ENCODE results near the gene CX3CL1.
"Not testable (repeated sequence)": the region's sequence is repeated elsewhere in the genome, so short reads cannot be mapped to it uniquely, and the experiment has no call there.

The CX3CL1 gene

GRCh38 chr16:57358086-57358420, 14.2 kb upstream of the CX3CL1 start:
- DNase-seq = no peak

- DNase-seq = no peak
Measured at GRCh38 chr16:57358527-57359095, 13.7 kb upstream of the CX3CL1 start, which contains the start of gene CCL22. Gene CCL22, plus strand, starts transcription at chr16:57358783. Its CDS starts 34 bp downstream, at chr16:57358817.

DNA sequence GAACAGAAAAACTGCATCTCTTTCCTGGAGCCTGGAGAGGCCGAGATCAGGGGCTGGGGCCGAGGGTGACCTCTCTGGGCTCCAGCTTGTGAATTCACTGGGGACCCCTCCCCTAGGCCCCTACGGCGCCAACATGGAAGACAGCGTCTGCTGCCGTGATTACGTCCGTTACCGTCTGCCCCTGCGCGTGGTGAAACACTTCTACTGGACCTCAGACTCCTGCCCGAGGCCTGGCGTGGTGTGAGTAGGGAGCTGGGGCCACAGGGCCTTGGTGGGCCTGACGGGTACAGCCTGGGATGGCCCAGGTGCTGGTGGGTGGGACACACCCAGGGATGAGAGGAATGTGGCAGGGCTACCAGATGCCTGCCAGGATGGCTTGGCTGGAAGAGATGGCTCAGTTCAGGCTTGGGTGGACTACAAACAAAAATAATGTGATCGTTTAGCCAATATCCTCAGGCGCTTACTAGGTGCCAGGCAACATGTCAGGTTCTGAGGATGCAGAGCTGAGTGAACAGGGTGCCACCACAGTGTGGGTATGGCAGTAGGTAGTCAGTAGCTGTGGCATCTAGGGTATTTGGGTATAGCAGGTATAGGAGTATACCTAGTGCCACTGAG, 11.9 kb upstream of the CX3CL1 start:
- DNase-seq = no peak

- DNase-seq = no peak
Measured at GRCh38 chr16:57361404-57361803, 10.9 kb upstream of the CX3CL1 start.

DNA sequence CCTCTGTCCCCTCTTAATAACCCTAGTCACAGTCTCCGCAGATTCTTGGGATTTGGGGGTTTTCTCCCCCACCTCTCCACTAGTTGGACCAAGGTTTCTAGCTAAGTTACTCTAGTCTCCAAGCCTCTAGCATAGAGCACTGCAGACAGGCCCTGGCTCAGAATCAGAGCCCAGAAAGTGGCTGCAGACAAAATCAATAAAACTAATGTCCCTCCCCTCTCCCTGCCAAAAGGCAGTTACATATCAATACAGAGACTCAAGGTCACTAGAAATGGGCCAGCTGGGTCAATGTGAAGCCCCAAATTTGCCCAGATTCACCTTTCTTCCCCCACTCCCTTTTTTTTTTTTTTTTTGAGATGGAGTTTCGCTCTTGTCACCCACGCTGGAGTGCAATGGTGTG, 8.1 kb upstream of the CX3CL1 start:
- DNase-seq = no peak

- no peak for DNase-seq
Measured at GRCh38 chr16:57366544-57367040, 5.7 kb upstream of the CX3CL1 start.

DNA sequence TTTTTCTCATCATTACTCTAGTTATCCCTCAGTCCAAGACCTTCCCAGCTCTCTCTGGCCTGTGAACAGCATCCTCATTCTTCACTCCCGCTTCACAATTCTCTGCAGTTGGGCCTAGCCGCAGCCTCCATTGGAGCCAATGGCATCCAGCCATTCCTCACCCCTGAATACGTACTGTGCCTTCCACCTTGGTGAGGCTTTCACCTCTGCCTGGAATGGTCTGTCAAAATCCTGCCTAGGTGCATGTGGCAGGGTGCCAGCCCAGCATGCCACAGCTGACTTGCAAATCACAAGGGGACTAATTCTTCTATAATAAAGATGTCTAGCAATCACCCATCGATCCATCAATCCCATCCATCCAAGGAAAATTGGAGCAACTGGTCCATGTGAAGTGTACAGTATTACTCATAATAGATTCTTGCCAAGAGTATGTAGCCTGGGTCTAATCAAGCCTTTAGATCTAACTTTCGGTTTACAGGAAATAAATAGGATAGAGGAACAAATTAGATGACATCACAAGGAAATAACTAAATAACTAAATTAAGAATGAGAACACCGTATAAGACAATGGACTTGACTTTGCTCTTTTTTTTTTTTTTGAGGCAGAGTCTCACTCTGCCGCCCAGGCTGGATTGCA, 5.1 kb upstream of the CX3CL1 start:
- DNase-seq = no peak

DNA sequence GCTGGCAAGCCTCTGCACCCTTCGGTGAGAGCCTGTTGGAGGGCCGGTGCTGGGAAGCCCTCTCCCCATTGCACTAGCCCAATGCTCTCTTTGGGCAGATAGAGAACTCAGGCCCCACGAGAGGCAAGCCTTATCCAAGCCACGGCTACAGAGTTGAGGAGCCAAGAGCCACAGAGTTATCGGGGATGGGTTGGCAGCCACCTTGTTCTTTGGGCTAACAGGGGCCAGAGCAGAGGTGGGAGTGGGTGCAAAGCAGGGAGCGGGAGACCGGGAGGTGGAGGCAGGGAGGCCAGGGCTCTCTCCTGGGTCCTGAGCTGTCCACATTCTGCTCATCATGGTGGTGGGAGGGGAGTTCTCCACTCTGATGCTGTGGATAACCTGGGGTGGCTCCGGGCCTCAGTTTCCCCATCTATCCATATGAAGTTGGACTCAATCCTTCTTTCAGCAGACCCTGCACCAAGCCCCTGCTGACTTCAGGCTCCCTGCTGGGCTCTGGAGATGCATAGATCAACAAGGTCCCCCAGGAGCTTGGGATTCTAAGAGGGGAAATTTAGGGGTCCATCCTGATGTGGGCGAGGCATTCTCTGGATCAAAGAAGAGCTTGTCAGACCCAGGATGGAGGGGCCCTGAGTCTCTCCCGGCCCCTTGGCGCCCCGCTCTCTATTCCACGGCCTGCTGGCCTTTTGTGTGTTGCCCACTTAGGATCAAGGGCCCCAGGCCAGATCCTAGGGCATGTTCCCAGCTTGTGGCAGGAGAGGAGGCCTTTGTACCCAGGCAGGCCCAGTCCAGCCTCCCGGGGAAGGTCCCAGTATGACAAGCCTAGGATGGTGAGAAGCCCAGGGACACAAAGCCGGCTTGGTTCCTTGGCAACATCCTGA, 557 bp upstream of the CX3CL1 start:
- no peak for DNase-seq

DNA sequence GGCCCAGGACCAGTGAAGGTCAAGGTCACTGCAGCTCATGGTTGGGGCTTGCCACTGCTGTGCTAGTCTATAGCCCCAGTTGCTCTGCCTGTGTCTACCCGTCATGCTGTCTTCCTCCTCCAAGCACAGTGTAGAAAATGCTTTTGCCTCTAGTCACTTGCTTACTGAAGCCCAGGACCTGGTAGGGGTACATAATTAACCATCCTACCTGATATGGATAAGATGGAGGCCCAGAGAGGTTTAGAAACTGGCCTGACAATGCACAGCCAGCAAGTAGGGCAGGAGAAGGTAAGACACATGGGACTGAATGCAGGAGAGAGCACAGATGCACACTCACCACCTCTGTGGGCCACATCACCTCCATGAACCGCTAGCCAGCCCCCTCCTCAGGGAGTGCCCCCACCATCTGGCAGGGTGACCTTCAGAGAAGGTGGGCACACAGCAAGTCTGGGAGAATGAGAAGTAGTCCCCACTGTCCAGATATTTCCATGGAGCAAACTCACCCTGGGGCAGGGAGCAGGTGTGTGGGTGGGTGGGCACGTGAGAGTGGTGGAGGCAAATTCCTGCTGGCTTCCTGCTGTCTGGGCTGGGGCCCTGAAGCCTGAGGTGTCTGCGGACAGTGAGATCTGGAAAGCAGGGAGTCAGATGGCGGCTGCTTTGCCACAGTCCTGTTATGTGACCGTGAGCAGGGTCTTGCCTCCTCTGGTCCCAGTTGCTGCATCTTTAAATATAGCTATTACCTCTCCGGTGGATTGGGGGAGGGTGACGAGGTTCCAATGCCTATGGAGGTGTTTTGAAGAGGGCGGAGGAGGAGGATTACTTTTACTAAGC, 1.0 kb downstream of the CX3CL1 start:
- DNase-seq = no peak

DNA sequence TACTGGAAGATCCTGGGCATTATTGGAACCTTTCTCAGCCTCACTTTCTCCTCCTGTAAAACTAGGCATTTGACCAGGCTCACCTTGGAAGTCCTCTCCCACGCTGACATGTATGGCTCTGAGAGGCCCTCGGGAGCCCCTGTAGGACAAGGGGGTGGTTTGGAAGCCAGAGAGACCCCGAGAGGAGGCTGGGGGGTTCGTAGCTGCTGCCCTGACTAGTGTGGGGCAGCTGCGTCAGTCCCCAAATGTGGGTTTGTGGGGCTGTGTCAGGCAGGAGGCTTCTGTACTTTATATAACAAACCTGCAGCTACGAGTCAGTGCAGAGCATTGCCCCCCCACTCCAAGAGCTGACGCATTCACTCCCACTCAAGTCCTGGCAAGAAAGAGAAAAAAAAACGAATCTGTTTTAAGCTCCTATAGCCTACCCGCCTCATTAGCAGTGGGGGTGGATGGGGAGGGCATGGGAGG, 1.8 kb downstream of the CX3CL1 start:
- DNase-seq = no peak

DNA sequence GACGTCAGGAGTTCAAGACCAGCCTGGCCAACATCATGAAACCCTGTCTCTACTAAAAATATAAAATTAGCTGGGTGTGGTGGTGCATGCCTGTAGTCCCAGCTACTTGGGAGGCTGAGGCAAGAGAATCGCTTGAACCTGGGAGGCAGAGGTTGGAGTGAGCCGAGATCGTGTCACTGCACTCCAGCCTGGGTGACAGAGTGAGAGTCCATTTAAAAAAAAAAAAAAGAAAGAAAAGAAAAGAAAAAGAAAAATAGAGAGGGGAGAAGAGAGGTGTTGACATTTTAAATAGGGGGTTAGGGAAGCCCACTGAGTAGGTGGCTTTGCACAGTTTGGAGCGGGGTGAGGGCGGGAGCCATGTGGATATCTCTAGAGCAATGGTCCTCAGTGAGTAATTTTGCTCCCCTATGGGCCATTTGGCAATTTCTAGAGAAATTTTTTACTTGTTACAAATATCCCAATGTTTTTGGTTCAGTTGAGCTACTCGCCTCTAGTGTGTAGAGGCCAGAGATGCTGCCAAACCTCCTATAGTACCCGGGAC, 2.7 kb downstream of the CX3CL1 start:
- DNase-seq = not testable (repeated sequence)

GRCh38 chr16:57376313-57376818, 4.1 kb downstream of the CX3CL1 start:
- no peak for DNase-seq

DNA sequence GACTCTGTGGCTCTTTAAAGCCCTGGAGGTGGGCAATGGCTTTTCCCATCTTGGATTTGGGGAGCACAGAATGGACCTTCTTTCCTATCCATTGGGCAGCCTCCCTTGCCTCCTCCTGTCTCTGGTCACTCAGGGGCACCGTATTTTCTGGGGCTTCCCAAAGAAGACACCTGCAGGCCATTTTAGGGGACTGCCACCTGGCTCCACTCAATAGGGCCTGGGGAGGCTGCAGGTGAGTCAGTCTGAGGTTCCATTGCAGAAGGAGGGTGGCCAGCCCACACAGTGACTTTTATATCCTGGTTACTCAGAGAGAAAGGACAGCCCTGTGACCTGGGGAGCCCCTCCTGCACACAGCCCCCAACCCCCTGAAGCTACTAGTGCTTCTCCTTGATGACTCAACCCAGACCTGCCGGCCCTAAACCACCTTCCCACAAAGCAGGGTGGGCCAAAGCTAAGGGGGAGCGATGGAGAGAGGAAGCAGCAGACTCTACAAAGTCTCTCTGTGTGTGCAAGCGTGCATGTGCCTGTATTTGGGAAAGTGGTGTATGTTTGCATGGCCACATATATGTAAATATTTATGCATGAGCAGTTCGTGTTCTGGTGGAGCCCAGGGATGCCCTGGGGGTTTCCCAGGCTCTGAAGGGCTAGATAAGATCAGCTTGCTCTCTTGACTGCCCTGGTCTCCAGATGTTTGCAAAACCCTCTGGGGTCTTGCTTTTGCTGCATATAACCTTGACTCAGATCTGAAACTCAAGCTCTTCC, 5.0 kb downstream of the CX3CL1 start:
- DNase-seq = no peak

DNA sequence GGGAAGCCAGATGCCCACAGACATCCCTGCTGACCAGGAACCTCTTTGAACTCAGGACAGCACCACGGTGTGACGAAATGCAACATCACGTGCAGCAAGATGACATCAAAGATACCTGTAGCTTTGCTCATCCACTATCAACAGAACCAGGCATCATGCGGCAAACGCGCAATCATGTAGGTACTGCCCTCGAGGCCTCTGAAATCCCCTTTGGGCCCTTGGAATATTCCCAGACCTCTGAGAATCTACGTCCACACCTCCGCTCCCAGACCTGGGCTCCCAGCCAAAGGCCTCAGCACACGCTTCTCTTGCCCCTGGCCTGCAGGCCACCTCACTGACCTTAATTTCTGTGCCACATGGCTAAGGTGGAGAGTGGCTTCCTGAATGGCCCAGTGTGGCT, 7.3 kb downstream of the CX3CL1 start:
- no peak for DNase-seq

- peak in 1 of 2 experiments; percentile 27 for DNase-seq
Measured at GRCh38 chr16:57380671-57381462, 8.6 kb downstream of the CX3CL1 start.

- DNase-seq = no peak
Measured at GRCh38 chr16:57381791-57382534, 9.7 kb downstream of the CX3CL1 start.

DNA sequence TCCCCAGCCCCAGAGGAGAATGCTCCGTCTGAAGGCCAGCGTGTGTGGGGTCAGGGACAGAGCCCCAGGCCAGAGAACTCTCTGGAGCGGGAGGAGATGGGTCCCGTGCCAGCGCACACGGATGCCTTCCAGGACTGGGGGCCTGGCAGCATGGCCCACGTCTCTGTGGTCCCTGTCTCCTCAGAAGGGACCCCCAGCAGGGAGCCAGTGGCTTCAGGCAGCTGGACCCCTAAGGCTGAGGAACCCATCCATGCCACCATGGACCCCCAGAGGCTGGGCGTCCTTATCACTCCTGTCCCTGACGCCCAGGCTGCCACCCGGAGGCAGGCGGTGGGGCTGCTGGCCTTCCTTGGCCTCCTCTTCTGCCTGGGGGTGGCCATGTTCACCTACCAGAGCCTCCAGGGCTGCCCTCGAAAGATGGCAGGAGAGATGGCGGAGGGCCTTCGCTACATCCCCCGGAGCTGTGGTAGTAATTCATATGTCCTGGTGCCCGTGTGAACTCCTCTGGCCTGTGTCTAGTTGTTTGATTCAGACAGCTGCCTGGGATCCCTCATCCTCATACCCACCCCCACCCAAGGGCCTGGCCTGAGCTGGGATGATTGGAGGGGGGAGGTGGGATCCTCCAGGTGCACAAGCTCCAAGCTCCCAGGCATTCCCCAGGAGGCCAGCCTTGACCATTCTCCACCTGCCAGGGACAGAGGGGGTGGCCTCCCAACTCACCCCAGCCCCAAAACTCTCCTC, 10.4 kb downstream of the CX3CL1 start:
- no peak for DNase-seq
